NOMO-1 treated with DMSO at 0.1 percent for 48 hours (cell line): ENCODE results near the gene NYNRIN.

Experiments
- DNase-seq: peaks from one replicate; lab custom pipeline; 2025; ENCODE audit not compliant: unreplicated experiment; lab: John Stamatoyannopoulos, UW

NYNRIN gene

DNA sequence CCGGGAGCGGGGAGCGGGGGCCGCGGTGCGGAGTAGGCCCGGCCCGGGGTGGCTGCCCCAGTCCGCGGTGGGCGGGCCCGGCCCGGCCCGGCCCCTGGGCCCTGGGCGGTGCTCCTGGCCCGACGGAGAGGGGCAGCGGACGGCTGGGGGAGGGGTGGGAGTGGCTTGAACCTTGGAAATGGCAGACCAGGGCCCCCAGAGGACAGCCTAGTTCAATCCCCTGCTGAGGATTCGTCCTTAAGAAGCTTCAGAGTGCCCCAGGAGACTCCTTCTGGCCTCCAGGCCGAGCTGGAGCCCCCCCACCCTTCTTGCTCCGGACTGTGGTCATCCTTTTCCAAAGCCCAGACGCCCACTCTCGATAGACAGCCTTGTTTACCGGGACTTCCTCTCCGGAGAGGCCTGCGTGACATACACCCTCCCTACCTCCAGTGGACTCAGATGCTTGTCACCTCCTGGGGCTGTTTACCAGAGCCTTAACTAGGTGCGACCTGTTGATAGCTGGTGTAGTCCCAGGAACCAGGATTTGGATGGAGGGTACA is 31.4 kb downstream of the NYNRIN start:
- peak; percentile 56 for DNase-seq

DNA sequence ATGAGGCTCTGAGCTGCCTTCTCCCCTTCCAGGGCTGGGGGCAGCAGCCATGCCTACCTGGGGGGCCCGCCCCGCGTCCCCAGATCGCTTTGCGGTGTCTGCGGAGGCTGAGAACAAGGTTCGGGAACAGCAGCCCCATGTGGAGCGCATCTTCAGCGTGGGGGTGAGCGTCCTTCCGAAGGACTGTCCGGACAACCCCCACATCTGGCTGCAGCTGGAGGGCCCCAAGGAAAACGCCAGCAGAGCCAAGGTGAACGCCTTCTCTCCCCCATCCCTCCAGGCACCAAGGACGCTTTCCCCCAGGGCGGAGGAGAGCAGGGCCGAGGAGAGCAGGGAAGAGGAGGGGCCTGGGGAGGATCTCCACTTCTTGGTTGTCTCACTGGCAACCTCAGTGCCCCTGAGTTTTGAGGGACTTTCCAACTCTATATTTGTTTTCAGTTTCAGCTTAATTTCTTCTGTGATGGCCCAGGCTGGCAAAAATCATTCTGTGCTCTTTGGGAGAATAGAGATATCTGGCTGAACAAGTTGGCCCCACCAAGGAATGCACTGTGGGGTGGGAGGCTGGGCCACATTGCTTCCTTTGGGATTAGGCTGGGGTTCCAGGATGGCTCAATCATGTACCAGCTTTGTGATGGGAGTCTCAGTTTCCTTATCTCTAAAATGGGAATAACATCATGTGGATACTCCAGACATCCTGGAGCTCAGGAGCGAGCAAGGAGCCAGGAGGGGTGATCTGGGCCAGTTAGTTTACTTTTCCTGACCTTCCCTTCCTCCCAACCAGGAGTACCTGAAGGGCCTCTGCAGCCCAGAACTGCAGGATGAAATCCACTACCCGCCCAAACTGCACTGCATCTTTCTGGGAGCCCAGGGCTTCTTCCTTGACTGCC is 32.1 kb downstream of the NYNRIN start:
- DNase-seq = peak; percentile 2

DNA sequence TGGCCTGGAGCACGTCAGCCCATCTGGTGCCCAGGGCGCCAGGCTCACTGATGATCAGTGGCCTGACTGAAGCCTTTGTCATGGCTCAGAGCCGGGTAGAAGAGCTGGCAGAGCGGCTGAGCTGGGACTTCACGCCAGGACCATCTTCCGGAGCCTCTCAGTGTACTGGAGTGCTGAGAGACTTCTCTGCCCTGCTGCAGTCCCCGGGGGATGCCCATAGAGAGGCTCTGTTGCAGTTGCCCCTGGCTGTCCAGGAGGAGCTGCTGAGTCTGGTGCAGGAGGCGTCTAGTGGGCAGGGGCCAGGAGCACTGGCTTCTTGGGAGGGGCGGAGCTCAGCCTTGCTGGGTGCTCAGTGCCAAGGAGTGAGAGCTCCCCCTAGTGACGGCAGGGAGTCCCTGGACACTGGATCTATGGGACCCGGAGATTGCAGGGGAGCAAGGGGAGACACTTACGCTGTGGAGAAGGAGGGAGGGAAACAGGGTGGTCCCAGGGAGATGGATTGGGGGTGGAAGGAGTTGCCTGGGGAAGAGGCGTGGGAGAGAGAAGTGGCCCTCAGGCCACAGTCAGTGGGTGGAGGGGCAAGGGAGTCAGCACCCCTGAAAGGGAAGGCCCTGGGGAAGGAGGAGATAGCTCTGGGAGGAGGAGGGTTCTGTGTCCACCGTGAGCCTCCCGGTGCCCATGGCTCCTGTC is 32.9 kb downstream of the NYNRIN start:
- DNase-seq = peak; percentile 89

DNA sequence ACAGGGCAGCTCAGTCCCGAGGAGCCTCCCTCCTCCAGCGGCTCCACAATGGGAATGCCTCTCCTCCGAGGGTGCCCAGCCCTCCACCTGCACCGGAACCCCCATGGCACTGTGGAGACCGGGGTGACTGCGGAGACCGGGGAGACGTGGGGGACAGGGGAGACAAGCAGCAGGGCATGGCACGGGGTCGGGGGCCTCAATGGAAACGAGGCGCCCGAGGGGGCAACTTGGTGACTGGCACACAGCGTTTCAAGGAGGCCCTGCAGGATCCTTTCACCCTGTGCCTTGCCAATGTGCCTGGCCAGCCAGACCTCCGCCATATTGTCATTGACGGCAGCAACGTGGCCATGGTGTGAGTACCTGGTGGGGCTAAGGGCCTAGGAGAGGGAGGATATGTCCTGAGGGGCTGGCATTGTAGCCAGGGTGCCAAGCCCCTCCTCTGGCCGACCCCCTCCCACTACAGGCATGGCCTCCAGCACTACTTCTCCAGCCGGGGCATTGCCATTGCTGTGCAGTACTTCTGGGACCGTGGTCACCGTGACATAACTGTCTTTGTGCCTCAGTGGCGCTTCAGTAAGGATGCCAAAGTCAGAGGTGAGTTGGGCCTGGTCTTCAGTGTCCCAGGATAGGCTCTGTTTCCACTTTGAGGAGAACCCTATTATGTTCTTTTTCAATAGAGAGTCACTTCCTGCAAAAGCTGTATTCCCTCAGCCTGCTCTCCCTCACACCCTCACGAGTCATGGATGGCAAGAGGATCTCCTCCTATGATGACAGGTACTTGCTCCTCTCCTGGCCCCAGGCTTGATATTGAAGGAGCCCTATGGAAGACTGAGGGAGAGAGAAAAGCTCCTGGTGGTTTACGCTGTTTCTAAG is 33.7 kb downstream of the NYNRIN start:
- no peak for DNase-seq

DNA sequence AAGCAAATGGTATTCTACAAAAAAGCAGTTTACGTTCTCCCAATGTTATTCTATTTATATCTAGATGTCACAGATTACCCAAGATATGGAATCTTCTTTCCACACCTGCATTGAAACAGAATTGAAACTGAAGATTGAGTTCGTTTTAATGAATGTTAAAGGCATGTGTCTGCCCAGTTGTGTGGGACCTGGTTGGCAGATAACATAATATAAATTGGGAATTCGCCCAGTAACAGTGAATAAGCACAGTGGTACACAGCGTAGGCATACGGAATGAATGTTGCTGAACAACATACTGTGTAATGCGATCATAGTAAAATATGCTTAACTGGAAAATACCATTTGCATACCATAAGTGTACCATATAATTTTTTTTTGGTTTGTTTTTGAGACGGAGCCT is 35.2 kb downstream of the NYNRIN start:
- DNase-seq = no peak

DNA sequence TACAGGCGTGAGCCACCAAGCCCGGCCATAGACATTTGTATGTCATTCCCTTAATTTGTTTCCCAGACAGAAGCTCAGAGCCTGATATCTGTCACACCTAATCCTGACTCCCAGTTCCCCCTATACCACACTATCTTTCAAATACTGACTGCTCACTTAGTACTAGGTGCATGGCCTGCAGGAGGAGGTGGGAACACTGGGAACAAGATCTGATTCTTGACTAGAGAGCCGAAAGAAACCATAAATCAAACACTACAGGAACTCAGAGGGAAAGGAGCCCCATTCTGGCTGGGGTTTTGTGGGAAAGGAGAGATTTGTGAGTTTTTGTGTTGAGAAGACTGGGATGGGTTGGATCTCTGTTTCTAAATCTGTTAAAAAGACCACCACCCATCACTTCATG is 35.9 kb downstream of the NYNRIN start:
- DNase-seq = no peak

DNA sequence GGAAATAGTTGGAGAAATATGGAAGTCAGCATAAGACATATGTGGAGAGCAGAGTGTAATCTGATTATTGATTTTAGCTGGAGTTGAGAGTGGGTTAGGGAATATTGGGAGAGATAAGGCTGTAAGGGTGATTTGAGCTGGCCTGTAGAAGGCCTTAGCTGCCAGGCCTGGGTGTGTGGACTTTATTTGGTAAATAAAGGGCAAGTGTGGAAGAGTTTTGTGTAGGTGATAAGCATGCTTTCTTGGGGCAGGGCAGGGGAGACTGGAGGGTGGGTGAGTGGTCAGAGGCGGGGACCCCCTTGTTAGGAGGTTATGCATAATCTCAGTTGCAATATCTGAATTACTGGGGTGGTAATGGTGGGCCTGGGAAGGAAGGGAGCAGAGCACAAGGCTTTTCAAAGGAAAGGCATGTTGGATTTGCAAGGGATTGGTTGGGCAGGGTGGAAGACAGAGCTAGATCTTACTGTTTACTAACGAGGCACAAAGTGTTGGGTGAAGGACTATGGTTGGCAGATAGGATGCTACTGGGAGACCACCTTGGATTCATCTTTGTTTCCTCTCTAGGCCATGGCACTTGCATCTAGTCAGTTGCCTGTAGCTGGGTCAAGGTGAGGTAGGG is 36.5 kb downstream of the NYNRIN start:
- no peak for DNase-seq

DNA sequence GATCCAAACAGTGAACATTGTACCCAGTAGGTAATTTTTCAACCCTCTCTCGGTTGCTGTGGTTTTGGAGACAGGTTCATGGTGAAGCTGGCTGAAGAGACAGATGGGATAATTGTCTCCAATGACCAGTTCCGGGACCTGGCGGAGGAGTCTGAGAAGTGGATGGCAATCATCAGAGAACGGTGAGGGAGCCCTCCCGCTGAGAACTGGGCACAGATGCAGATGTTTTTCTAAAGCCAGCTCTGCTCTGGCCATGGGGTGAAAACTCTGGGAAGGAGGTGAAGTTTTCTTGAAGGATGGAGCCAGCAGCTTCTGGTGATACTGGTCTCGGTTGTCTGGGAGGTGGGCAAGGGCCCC is 37.2 kb downstream of the NYNRIN start:
- no peak for DNase-seq

DNA sequence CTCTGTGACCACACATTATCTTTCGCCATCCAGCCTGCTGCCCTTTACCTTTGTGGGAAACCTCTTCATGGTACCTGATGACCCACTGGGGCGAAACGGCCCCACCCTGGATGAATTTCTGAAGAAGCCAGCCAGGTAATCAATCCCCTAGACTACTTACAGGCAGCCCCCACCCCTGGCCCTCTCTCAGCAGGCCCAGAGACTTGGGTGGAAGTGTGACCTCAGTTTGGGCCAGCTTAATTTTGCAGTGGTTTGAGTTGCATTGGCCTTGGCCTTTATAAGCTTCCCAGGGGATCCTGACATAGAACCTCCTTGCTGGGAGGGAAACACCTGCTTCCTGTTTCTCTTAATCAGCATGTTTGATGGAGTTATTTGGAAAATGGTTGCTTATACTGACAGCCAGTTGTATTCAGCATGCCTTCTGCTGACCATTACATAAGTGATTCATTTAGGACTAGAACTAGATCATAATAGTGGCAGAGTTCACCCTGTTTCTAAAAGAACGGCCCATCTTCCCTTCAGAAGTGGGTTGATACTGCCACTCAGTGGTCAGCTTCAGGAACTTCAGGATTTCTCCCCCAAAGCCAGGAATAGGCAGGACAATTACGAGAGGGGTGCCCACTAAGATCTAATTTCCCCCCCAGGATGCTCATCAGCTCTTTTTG is 37.7 kb downstream of the NYNRIN start:
- peak; percentile 69 for DNase-seq

DNA sequence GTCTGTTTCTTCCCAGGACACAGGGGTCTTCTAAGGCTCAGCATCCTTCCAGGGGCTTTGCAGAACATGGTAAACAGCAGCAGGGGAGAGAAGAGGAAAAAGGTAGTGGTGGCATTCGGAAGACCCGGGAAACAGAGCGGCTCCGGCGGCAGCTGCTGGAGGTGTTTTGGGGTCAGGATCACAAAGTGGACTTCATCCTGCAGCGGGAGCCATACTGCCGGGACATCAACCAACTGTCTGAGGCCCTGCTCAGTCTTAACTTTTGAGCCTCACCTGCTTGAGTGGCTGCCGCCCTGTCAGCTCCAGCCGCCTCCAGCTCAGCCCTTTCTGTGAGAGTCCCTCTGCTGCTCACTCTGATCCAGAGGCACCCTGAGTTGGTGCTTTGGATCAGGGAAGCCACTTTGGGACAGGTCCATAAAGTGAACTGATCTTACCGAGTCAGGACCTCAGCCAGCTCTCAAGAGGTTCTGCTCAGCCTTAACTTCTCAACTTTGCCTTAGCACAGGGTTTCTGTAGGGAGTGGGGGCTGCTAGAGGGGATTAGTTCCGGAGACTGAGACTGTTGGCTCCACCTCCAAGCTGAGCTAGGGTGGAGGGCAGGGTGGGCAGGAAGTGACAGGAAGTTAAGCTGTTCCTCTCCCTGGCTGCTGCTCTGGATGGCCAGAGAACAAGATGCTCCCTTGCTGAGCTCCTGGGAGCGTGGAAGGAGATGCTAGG is 38.4 kb downstream of the NYNRIN start:
- no peak for DNase-seq

DNA sequence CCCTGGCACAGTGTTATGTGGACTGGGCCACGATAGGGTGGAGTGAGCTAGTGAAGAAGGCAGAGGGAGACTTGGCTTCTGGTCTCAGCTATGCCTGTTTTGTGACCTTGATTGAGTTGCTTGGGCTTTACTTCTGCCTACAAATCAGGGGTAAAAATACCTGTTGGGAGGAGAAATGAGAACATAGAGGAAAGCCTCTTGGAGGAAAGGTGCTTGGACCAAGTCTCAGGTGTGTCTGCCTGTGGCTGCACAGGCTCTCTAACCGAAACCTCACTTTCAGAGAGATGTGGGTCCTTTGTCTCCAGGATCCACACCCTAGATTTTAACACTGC is 38.9 kb downstream of the NYNRIN start:
- DNase-seq = no peak

DNA sequence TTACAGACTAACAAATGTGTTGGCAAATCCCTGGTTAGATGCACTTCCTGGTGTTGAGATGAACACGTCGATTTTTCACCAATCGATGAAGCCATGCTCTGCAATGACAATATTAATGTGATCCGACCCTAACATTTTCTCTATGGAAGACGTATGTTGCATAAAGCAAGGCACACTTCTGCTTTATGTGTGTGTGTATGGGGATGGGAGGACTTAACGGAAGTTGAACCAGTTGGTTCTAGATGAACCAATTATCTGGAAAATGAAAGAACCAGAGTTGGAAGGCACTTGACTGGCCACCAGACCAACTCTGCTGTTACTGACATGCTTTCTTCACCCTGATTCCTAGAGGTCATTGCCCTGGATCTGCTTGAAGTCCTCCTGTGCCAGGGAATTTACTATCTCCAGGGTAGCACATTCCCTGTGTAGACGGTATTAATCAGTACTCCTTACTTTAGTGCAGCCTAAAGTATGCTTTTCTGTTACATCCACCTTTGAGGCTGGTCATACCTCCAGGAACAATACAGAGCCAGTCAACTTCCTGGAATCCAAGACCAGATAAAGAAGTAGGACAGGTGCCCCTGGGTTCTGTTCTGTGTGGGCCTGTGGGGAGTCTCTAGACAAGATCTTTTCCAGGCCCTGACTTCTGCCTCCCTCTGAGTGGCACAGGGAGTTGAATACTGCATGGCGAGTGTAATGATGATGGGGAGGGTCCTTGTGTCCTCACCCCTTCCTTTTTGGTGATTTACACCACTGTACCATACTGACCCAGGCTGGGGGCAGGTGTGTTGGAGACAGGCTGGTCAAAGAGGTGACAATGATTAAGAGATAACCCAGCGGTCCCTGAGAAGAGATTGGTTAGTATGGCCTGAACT is 39.7 kb downstream of the NYNRIN start:
- peak; percentile 43 for DNase-seq

DNA sequence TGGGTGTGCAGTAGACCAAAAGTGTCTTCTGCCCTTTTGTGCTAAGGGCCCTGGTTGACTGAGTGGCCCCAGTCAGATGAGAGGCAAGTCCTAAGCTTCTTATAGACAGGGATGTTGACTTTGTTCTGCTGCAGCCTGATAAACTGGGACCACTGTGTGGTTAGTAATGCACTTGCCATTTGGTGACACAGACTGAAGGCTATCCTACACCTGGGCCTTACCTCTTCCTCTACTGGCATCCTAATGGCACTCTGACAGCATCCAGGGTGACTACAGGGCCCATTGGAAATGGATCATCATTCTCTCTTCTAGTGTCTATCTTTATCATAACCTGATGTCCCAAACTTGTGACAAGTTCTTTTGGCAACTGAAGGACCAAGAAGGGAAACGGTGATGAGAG is 40.5 kb downstream of the NYNRIN start:
- DNase-seq = no peak

DNA sequence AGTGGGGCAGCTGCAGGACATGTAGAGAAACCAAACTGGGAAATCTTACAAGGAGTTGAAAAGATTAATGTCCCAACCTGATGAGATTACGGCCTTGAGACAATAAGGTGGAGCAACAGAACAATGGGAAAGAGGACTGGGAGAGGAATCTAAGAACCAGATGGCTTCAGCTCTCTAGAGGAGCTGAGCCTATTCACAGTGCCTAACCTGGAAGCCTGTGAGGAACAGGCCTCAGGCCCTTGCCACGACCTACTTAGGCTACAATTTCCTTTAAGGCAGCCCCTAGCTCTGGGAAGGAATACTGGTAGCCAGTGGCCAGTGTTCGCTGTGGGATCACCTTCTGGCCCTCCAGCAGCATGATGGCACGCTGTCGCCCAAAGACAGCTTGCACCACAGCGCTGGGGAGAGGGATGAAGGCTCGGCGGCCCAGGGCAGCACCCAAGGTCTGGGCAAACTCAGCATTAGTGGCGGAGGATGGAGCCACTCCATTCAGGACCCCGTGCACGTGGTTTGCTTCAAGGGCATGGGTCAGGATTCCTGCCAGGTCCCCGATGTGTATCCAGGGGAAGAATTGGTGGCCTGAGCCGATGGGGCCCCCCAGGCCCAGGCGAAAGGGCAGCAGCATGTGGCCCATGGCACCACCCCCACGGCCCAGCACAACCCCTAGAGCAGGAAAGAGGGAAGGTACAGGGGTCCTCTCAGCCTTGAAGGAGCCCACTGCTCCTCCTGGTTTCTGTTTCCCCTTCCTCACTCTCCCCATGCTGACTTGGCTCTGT is 41.2 kb downstream of the NYNRIN start:
- no peak for DNase-seq

DNA sequence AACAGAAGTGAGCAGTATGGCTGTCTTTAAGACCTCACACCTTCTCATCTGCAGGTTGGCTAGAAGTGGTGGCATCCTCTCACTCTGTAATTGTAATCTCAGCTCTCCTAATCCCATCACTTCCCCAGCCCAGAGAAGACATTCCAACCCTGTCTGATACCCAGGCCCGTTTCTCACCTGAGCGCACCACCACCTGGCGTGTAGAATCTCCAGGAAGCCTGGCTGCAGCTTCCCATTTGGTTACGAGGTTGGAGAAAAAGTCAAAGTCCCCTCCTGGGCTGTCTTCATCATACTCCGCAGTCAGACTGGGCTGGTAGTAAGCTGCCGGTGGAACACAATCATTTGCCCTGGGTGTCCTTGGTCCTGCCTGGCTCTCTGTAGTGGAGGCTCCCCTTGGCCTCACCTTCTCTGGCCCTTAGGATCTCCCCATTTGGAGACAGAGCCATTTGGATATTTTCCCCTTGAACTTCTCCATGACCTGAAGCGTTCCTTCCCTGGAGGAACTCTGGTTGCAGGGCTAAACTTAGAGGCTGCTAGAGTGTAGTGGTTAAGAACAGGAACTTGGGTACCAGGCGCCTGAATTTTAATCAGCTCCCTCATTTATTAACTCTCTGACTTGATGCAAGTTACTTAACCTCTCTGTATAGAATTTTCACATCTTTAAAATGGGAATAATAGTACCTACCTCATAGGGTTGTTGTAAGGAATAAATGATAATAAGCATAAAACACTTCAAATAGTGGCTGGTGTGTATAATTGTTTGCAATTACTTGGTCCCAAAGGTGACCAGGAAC is 42.0 kb downstream of the NYNRIN start:
- no peak for DNase-seq

DNA sequence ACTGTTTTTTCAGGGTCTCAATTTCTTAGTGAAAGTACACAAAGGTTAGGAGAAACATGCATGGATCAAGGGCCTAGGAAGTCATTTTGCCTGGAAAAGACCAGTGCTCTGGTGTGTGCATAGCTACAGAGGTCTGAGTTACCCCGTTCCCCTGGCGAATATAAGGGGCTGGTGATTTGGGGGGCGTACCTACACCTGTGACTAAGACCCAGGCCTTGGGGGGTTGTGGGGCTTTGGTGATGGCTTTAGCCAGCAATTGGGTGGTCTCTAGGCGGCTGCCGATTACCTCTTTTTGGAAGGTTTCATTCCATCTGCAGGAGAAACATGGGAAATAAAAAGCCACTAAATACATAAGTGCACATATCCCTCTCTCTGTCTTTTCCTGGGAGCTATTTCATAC is 42.7 kb downstream of the NYNRIN start:
- no peak for DNase-seq

DNA sequence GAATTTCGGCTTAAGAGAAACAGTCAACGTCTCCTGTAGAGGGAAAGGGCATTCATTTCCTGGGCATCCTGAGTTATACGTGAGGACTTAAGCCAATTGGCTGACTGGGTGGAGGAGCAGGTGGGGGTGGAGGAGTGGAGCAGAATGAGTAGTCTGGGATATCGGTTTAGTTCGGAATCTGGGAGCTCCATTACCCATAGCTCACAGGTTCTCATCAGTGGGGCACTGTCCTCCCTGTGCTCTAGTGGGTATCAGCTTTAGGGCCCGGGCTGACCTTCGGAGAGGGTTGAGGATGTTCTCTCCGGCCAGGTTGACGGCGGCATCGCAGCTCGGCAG is 43.1 kb downstream of the NYNRIN start:
- DNase-seq = no peak
